Endothelial cell of umbilical vein (primary cell): Measurements from ENCODE around the gene C1QTNF4. TPM values are rescaled to one million over a fixed set of nuclear protein-coding genes. Genes with fewer than 3 reads are reported as not detected.

ENCODE experiments used
- BruUV-seq: library from RNA; stranded (reverse); fragments of 400-500 nt; replicated peaks from 2 replicates; lab custom pipeline; 2021; lab: Mats Ljungman, UMichigan
- CTCF ChIA-PET: fragments of 300-600, 350-600 bp; sonication (Branson Sonifier 250); formaldehyde crosslinking; loops from one replicate; lab custom pipeline; 2021; ENCODE audit warnings: antibody characterized with exemption, inconsistent platforms; lab: Charles Lee
- POLR2A ChIA-PET: fragments of 300-600, 350-600 bp; sonication (Branson Sonifier 250); formaldehyde crosslinking; loops from one replicate; lab custom pipeline; 2021; ENCODE audit warnings: antibody characterized with exemption, inconsistent platforms; lab: Charles Lee
- DNase-seq: peaks from one replicate; pipeline ENCODE4 v3.0.0-alpha.2; 2011; ENCODE audit warnings: low read depth, low spot score
- FAIRE-seq: peaks from 2 replicates; lab custom pipeline; 2011; peaks lifted over from hg19 to GRCh38; lab: Jason Lieb, UNC
- H2AFZ ChIP-seq: 2 replicates; pipeline ENCODE4 v1.6.0; 2012; ENCODE audit warnings: low read depth, low read length, control low read depth, inconsistent platforms
- H3K27ac ChIP-seq: 2 replicates; pipeline ENCODE4 v1.5.1; 2011; ENCODE audit warnings: low read depth, mild to moderate bottlenecking, control low read depth, low read length, moderate library complexity; ENCODE audit not compliant: insufficient read depth
- H3K27me3 ChIP-seq, 2 experiments: 2 replicates each; pipeline versions ENCODE4 v1.6.0 to v1.6.1; 2011; ENCODE audit warnings: low read length in 2 of 2, mixed read lengths in 1 of 2; ENCODE audit not compliant: control insufficient read depth in 2 of 2, insufficient read depth in 2 of 2
- H3K36me3 ChIP-seq, 2 experiments: 2 replicates in 1 of 2; 3 replicates in 1 of 2; pipeline ENCODE4 v1.5.1; 2011; ENCODE audit warnings: low read length in 2 of 2, mild to moderate bottlenecking in 1 of 2, moderate library complexity in 1 of 2; ENCODE audit not compliant: control insufficient read depth in 2 of 2, insufficient read depth in 2 of 2; ENCODE audit errors: extremely low read depth in 1 of 2
- H3K4me1 ChIP-seq: 3 replicates; pipeline ENCODE4 v1.5.1; 2011; ENCODE audit warnings: mild to moderate bottlenecking, low read length; ENCODE audit not compliant: control insufficient read depth, insufficient read depth; ENCODE audit errors: extremely low read depth
- H3K4me2 ChIP-seq: 2 replicates; pipeline ENCODE4 v1.6.1; 2011; ENCODE audit warnings: low read length, control low read depth, mixed read lengths; ENCODE audit not compliant: insufficient read depth
- H3K4me3 ChIP-seq, 3 experiments: fragments of 200-600 bp in 1 of 3; sonication (generic), shearing (Covaris generic) in 1 of 3; replicated peaks in 1 of 3; 2 replicates each; pipeline ENCODE4 v1.5.1; 2011 to 2016; ENCODE audit warnings: control low read depth in 3 of 3, low read length in 3 of 3, mild to moderate bottlenecking in 2 of 3, inconsistent platforms in 1 of 3, low read depth in 1 of 3, moderate library complexity in 1 of 3; ENCODE audit not compliant: insufficient read depth in 1 of 3
- H3K79me2 ChIP-seq: 2 replicates; pipeline ENCODE4 v1.6.0; 2012; ENCODE audit warnings: low read length, inconsistent platforms; ENCODE audit not compliant: control insufficient read depth, insufficient read depth
- H3K9ac ChIP-seq: replicated peaks from 2 replicates; pipeline ENCODE3; 2011; ENCODE audit warnings: low read length, control low read depth; ENCODE audit not compliant: insufficient read depth; ENCODE audit errors: extremely low read depth
- H3K9me1 ChIP-seq: replicated peaks from 3 replicates; pipeline ENCODE4 v1.6.0; 2011; ENCODE audit warnings: mild to moderate bottlenecking, low read length; ENCODE audit not compliant: control insufficient read depth, insufficient read depth; ENCODE audit errors: extremely low read depth
- H3K9me3 ChIP-seq: replicated peaks from 2 replicates; pipeline ENCODE4 v1.5.1; 2012; ENCODE audit warnings: low read length, inconsistent platforms; ENCODE audit not compliant: control insufficient read depth, insufficient read depth
- H4K20me1 ChIP-seq: replicated peaks from 2 replicates; pipeline ENCODE3; 2011; ENCODE audit warnings: mild to moderate bottlenecking, low read length; ENCODE audit not compliant: control insufficient read depth, insufficient read depth; ENCODE audit errors: extremely low read depth
- CTCF ChIP-seq, 2 donors: IDR thresholded peaks; 1 replicate in 1 of 2; 2 replicates in 1 of 2; pipeline ENCODE4 v1.5.1; 2011; ENCODE audit warnings: low read length in 2 of 2, mild to moderate bottlenecking in 2 of 2, moderate library complexity in 2 of 2, control low read depth in 1 of 2, inconsistent platforms in 1 of 2, low read depth in 1 of 2; ENCODE audit not compliant: insufficient read depth in 1 of 2; ENCODE audit errors: extremely low read depth in 1 of 2
- EZH2 ChIP-seq: IDR thresholded peaks from 2 replicates; pipeline ENCODE4 v1.6.1; 2012; ENCODE audit warnings: borderline replicate concordance, low read depth, mild to moderate bottlenecking, moderate library complexity, low read length, inconsistent platforms; ENCODE audit not compliant: severe bottlenecking
- FOS ChIP-seq: IDR thresholded peaks from 2 replicates; pipeline ENCODE4 v1.6.1; 2011; ENCODE audit warnings: mild to moderate bottlenecking, low read length, moderate library complexity, borderline replicate concordance; ENCODE audit not compliant: insufficient read depth
- GATA2 ChIP-seq: IDR thresholded peaks from 2 replicates; pipeline ENCODE4 v1.7.0; 2011; ENCODE audit warnings: low read depth, mild to moderate bottlenecking, moderate library complexity, mixed read lengths, low read length; ENCODE audit not compliant: insufficient read length, insufficient read depth
- JUN ChIP-seq: IDR thresholded peaks from 2 replicates; pipeline ENCODE4 v1.6.1; 2011; ENCODE audit warnings: borderline replicate concordance, low read depth; ENCODE audit not compliant: insufficient read length, insufficient read depth
- MAX ChIP-seq: IDR thresholded peaks from 2 replicates; pipeline ENCODE4 v1.6.1; 2011; ENCODE audit not compliant: insufficient read depth, insufficient read length
- MYC ChIP-seq: IDR thresholded peaks from one replicate; pipeline ENCODE4 v1.6.1; 2011; ENCODE audit warnings: mild to moderate bottlenecking, low read depth, low read length
- POLR2A ChIP-seq: IDR thresholded peaks from 2 replicates; pipeline ENCODE4 v1.6.1; 2012; ENCODE audit warnings: low read depth, mild to moderate bottlenecking, control low read depth, low read length
- POLR2AphosphoS5 ChIP-seq: IDR thresholded peaks from 2 replicates; pipeline ENCODE4 v1.6.1; 2012; ENCODE audit warnings: low read depth, mild to moderate bottlenecking, control low read depth, low read length, moderate library complexity; ENCODE audit not compliant: insufficient read depth
- dilution Hi-C: fragments of 300-500 bp; cut with MboI; formaldehyde crosslinking; loops from one replicate; pipeline ENCODE4 v1.15.0; 2019; ENCODE audit warnings: low sequenced_read_pairs; ENCODE audit not compliant: extremely low pct_ligation_motif_present
- intact Hi-C: fragments of 100-400 bp; cut with micrococcal nuclease; formaldehyde crosslinking; loops from one replicate; pipeline ENCODE4 v1.10.0; 2022
- polyA plus RNA-seq, 4 experiments: library from polyadenylated mRNA; depleted of rRNA in 3 of 4; stranded (reverse) in 3 of 4; unstranded in 1 of 4; fragments of >200 nt; gene quantifications; 2 replicates each; pipeline versions ENCODE4 v1.2.1 to v1.2.3, GENCODE V29; 2011 to 2012; ENCODE audit warnings: missing spikeins in 1 of 4
- total RNA-seq: library from RNA; stranded (reverse); gene quantifications from 2 replicates; pipeline ENCODE4 v1.2.3, GENCODE V29; 2021

The C1QTNF4 gene
- total and polyA plus RNA-seq, 2 donors (not counting 3 experiments of a cell fraction or from before 2014, with no cell fraction given) = 1.7 to 5.4 TPM

GRCh38 chr11:47607380-47607779, 13.2 kb upstream of the C1QTNF4 start:
- dilution Hi-C loops = no loop called here
- no peak for FAIRE-seq

GRCh38 chr11:47606731-47607130, 12.5 kb upstream of the C1QTNF4 start:
- CTCF ChIA-PET = interaction anchor here (1.7 kb wide), 1 partner anchor 10 kb away, joined by 12 read pairs; no protein-coding TSS in a partner anchor
- H3K9ac ChIP-seq = no peak overlapping the region
- no peaks in the 10 kb centered on the region for H3K9me3 ChIP-seq
- TF ChIP-seq MYC (no peak), GATA2 (no peak), CTCF (IDR thresholded peaks at IDR 0.05; ENCODE audit: extremely low read depth in 1 of 2, insufficient read depth in 1 of 2, low read depth in 1 of 2, low read length in 2 of 2) (no peak), POLR2A (no peak), MAX (no peak), EZH2 (no peak), POLR2AphosphoS5 (no peak), FOS (no peak), JUN (no peak)
- intact Hi-C loops (no loop called here), dilution Hi-C loops (no loop called here)
- H2AFZ ChIP-seq = no peak overlapping the region
- H3K4me1 ChIP-seq = no peaks in the 10 kb centered on the region
- H3K9me1 ChIP-seq = no peaks in the 10 kb centered on the region
- DNase-seq (no peak), FAIRE-seq (no peak)
- no TSS peak for BruUV-seq
- no peak overlapping the region for H3K27ac ChIP-seq
- no peak overlapping the region for H3K4me3 ChIP-seq
- H3K27me3 ChIP-seq = peaks cover 0 to 3% of the 10 kb centered on the region in 2 experiments
- no peak overlapping the region for H3K4me2 ChIP-seq
- H4K20me1 ChIP-seq = no peaks in the 10 kb centered on the region
- no peaks in the 10 kb centered on the region for H3K36me3 ChIP-seq
- no peaks in the 10 kb centered on the region for H3K79me2 ChIP-seq
- POLR2A ChIA-PET = interaction anchor here (1.7 kb wide), 1 partner anchor 12 kb away, joined by 4 read pairs; the partner anchor contains the start of gene C1QTNF4

More at GRCh38 chr11:47607380-47607779, 13.2 kb upstream of the C1QTNF4 start:
- no TSS peak for BruUV-seq
- H3K27me3 ChIP-seq = peaks cover 0 to 3% of the 10 kb centered on the region in 2 experiments
- H3K79me2 ChIP-seq = no peaks in the 10 kb centered on the region
- no peak overlapping the region for H3K4me3 ChIP-seq
- H3K4me1 ChIP-seq = no peaks in the 10 kb centered on the region
- TF ChIP-seq CTCF (IDR thresholded peaks at IDR 0.05; ENCODE audit: extremely low read depth in 1 of 2, insufficient read depth in 1 of 2, low read depth in 1 of 2, low read length in 2 of 2) = no peak
- no peaks in the 10 kb centered on the region for H3K9me3 ChIP-seq
- no peak overlapping the region for H3K9ac ChIP-seq
- intact Hi-C loops = no loop called here
- ChIA-PET CTCF (interaction anchor here (0.6 to 1.7 kb wide), 2 partner anchors 9 to 21 kb away, joined by 3 to 12 read pairs; no protein-coding TSS in a partner anchor), POLR2A (no interaction called here)
- no peaks in the 10 kb centered on the region for H3K9me1 ChIP-seq
- no peak overlapping the region for H3K27ac ChIP-seq
- no peak overlapping the region for H3K4me2 ChIP-seq
- H3K36me3 ChIP-seq = no peaks in the 10 kb centered on the region
- no peak overlapping the region for H2AFZ ChIP-seq
- no peaks in the 10 kb centered on the region for H4K20me1 ChIP-seq
- peak; percentile 34 for DNase-seq
